HG02623 (cell line): ENCODE results near the gene ARPP19.
"Not testable (repeated sequence)": the region's sequence is repeated elsewhere in the genome, so short reads cannot be mapped to it uniquely, and the experiment has no call there.

ENCODE experiments used
- ATAC-seq: cut with Tn5 transposase; IDR thresholded peaks from one replicate; pipeline ENCODE4 v1.9.1; 2021; ENCODE audit warnings: moderate library complexity; ENCODE audit not compliant: unreplicated experiment

The ARPP19 gene

GRCh38 chr15:52568601-52569585 lies at the start of gene ARPP19:
ARPP19 (minus strand) TSS chr15:52569030; CDS start chr15:52568892, 138 bp downstream.
- peak; percentile 64 for ATAC-seq

- ATAC-seq: no peak
Measured at GRCh38 chr15:52617026-52617425, 48.2 kb upstream of the ARPP19 start.

GRCh38 chr15:52615302-52615701 lies 46.5 kb upstream of the ARPP19 start:
- ATAC-seq: no peak

- no peak for ATAC-seq
Measured at GRCh38 chr15:52609593-52609992, 40.8 kb upstream of the ARPP19 start.

GRCh38 chr15:52584414-52584813 lies 15.6 kb upstream of the ARPP19 start:
- no peak for ATAC-seq

- no peak for ATAC-seq
Measured at GRCh38 chr15:52579852-52580251, 11.0 kb upstream of the ARPP19 start.

- no peak for ATAC-seq
Measured at GRCh38 chr15:52576692-52577091, 7.9 kb upstream of the ARPP19 start.

GRCh38 chr15:52575573-52575972 lies 6.7 kb upstream of the ARPP19 start:
- not testable (repeated sequence) for ATAC-seq

GRCh38 chr15:52575072-52575471 lies 6.2 kb upstream of the ARPP19 start:
- ATAC-seq: no peak

GRCh38 chr15:52574623-52575022 lies 5.8 kb upstream of the ARPP19 start:
- not testable (repeated sequence) for ATAC-seq

- ATAC-seq: no peak
Measured at GRCh38 chr15:52567871-52568600, 794 bp downstream of the ARPP19 start.

GRCh38 chr15:52566889-52567288 lies 1.9 kb downstream of the ARPP19 start:
- ATAC-seq: no peak

GRCh38 chr15:52565417-52566358 lies 3.1 kb downstream of the ARPP19 start:
- peak; percentile 35 for ATAC-seq

- no peak for ATAC-seq
Measured at GRCh38 chr15:52563501-52564060, 5.2 kb downstream of the ARPP19 start.

- no peak for ATAC-seq
Measured at GRCh38 chr15:52559575-52559974, 9.3 kb downstream of the ARPP19 start.

GRCh38 chr15:52559022-52559421 lies 9.8 kb downstream of the ARPP19 start:
- ATAC-seq: no peak

GRCh38 chr15:52558196-52558595 lies 10.6 kb downstream of the ARPP19 start:
- peak; percentile 73 for ATAC-seq

- no peak for ATAC-seq
Measured at GRCh38 chr15:52557274-52557641, 11.6 kb downstream of the ARPP19 start.

GRCh38 chr15:52556524-52557273 lies 12.1 kb downstream of the ARPP19 start:
- ATAC-seq: no peak

GRCh38 chr15:52552303-52552702 lies 16.5 kb downstream of the ARPP19 start:
- no peak for ATAC-seq
